Astrocyte (in vitro differentiated cells and primary cell): ENCODE measurements around the gene PPA1. TPM values are rescaled to one million over a fixed set of nuclear protein-coding genes. Genes with fewer than 3 reads are reported as not detected.

Experiments
- DNase-seq: peaks from one replicate; pipeline ENCODE4 v3.0.0-alpha.2; 2010; ENCODE audit warnings: low read depth
- FAIRE-seq: peaks from 2 replicates; lab custom pipeline; 2011; peaks lifted over from hg19 to GRCh38; lab: Jason Lieb, UNC
- H2AFZ ChIP-seq: 2 replicates; pipeline ENCODE4 v1.6.0; 2012; ENCODE audit warnings: low read depth, low read length, inconsistent platforms
- H3K27ac ChIP-seq: 2 replicates; pipeline ENCODE4 v1.5.1; 2011; ENCODE audit warnings: low read depth, low read length, inconsistent platforms
- H3K27me3 ChIP-seq: 2 replicates; pipeline ENCODE4 v1.6.0; 2011; ENCODE audit warnings: low read length, inconsistent platforms; ENCODE audit not compliant: insufficient read depth
- H3K36me3 ChIP-seq: 2 replicates; pipeline ENCODE4 v1.5.1; 2011; ENCODE audit warnings: low read length, inconsistent platforms; ENCODE audit not compliant: insufficient read depth
- H3K4me1 ChIP-seq: 2 replicates; pipeline ENCODE4 v1.5.1; 2011; ENCODE audit warnings: low read length, inconsistent platforms; ENCODE audit not compliant: insufficient read depth
- H3K4me2 ChIP-seq: 2 replicates; pipeline ENCODE4 v1.6.0; 2012; ENCODE audit warnings: low read length, inconsistent platforms
- H3K4me3 ChIP-seq: 2 replicates; pipeline ENCODE4 v1.5.1; 2011; ENCODE audit warnings: low read depth, mild to moderate bottlenecking, low read length, inconsistent platforms; ENCODE audit not compliant: insufficient read depth
- H3K79me2 ChIP-seq: 2 replicates; pipeline ENCODE4 v1.6.0; 2012; ENCODE audit warnings: mild to moderate bottlenecking, low read length, inconsistent platforms; ENCODE audit not compliant: insufficient read depth
- H3K9ac ChIP-seq: 2 replicates; pipeline ENCODE4 v1.6.0; 2012; ENCODE audit warnings: mild to moderate bottlenecking, low read length, inconsistent platforms
- H3K9me3 ChIP-seq: 2 replicates; pipeline ENCODE4 v1.5.1; 2012; ENCODE audit warnings: low read depth, mild to moderate bottlenecking, low read length, inconsistent platforms; ENCODE audit not compliant: insufficient read depth
- H4K20me1 ChIP-seq: 2 replicates; pipeline ENCODE4 v1.6.0; 2012; ENCODE audit warnings: low read length, inconsistent platforms; ENCODE audit not compliant: insufficient read depth
- H3K27ac Mint-ChIP-seq: one replicate; pipeline ENCODE4 v1.8.0; 2021; ENCODE audit warnings: mild to moderate bottlenecking, mixed read lengths; ENCODE audit not compliant: unreplicated experiment
- H3K27me3 Mint-ChIP-seq: one replicate; pipeline ENCODE4 v1.8.0; 2021; ENCODE audit warnings: low read depth, mixed read lengths; ENCODE audit not compliant: unreplicated experiment
- H3K36me3 Mint-ChIP-seq: one replicate; pipeline ENCODE4 v1.8.0; 2021; ENCODE audit warnings: low read depth, mixed read lengths; ENCODE audit not compliant: unreplicated experiment
- H3K4me1 Mint-ChIP-seq: one replicate; pipeline ENCODE4 v1.8.0; 2021; ENCODE audit warnings: low read depth, mixed read lengths; ENCODE audit not compliant: unreplicated experiment
- H3K4me3 Mint-ChIP-seq: one replicate; pipeline ENCODE4 v1.8.0; 2021; ENCODE audit warnings: mild to moderate bottlenecking, moderate library complexity, mixed read lengths; ENCODE audit not compliant: unreplicated experiment
- H3K9me3 Mint-ChIP-seq: one replicate; pipeline ENCODE4 v1.8.0; 2021; ENCODE audit warnings: mild to moderate bottlenecking, mixed read lengths; ENCODE audit not compliant: unreplicated experiment
- CTCF ChIP-seq: IDR thresholded peaks from 2 replicates; pipeline ENCODE4 v1.5.1; 2011; ENCODE audit warnings: low read depth, mild to moderate bottlenecking, inconsistent platforms, low read length, moderate library complexity; ENCODE audit not compliant: insufficient read depth
- EZH2 ChIP-seq: IDR thresholded peaks from 2 replicates; pipeline ENCODE4 v1.6.1; 2012; ENCODE audit warnings: mild to moderate bottlenecking, low read length, inconsistent platforms; ENCODE audit not compliant: insufficient read depth
- total RNA-seq: library from RNA; stranded (reverse); gene quantifications from 2 replicates; pipeline ENCODE4 v1.2.1, GENCODE V29; 2021

Gene PPA1
- total RNA-seq, 1 donor from 2014 or later: 108 TPM

DNA sequence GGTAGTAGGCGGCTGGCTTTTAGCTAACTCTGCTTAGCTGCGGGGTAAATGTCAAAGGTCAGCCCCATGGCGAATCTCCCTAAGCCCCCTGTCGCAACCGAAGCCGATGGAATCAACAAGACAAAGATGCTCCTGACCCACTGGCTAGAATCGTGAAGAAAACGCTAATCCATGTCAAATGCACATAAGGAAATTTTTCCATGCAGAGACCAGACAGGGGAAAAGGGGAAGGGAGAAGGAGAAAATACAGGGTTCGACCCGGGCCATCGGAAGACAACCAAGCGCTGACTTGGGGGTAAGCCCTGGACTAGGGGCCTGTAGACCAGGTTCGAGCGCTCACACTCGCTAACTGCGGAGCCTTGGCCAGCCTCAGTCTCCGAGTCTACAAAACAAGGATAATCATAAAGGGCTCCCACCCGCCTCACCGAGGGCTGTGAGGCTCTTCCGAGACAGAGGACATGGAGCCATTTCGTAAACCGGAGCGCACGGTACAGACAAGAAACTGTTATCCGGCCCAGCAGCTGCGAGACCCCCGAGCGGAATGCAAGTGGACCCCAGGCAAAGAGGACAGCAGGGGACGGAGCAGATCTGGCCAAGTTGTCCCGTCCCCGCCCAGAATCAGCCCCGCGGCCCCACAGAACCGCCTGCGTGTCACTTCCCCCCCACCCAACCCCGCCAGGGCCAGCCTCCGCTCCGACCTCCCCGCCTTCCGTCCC, 63.4 kb downstream of the PPA1 start:
- DNase-seq (no peak), FAIRE-seq (no peak)
- Histone ChIP-seq H3K27ac (peak overlapping the region; percentile 89), H4K20me1 (peaks cover 50% of the 10 kb centered on the region), H3K4me3 (peak overlapping the region; percentile 100), H3K27me3 (no peaks in the 10 kb centered on the region), H3K9me3 (no peaks in the 10 kb centered on the region), H3K36me3 (peaks cover 21% of the 10 kb centered on the region), H3K4me2 (peak overlapping the region; percentile 90), H3K9ac (peak overlapping the region; percentile 100), H3K79me2 (peaks cover 54% of the 10 kb centered on the region), H3K4me1 (peaks cover 10% of the 10 kb centered on the region), H2AFZ (peak overlapping the region; percentile 51)
- Mint-ChIP-seq H3K4me3 (peak overlapping the region; percentile 97), H3K4me1 (peaks cover 22% of the 10 kb centered on the region), H3K27ac (peak overlapping the region; percentile 90), H3K36me3 (peaks cover 3% of the 10 kb centered on the region), H3K27me3 (no peaks in the 10 kb centered on the region), H3K9me3 (no peaks in the 10 kb centered on the region)
- no peak for TF ChIP-seq CTCF
- no peak for TF ChIP-seq EZH2

DNA sequence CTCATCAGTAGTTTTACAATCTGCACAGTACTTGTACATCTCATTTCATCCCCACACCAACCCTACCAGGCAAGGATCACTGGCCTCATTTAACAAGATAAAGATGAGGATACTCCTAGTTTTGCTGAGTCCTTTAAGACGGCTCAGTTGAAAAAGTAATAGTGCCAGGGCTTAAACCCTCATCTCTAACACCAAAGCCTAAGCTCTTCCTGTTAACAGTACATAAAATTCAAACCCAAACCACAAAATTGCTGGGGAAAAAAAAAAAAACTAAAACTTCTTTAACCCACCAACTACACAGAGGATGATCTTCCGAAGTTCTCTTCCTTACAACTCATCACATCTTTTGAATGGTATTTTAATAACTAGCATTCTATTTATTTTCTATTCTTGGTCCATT, 64.2 kb downstream of the PPA1 start:
- peak overlapping the region; percentile 90 for H3K27ac Mint-ChIP-seq
- no peaks in the 10 kb centered on the region for H3K27me3 ChIP-seq
- TF ChIP-seq CTCF (no peak), EZH2 (no peak)
- H3K4me1 ChIP-seq: peaks cover 11% of the 10 kb centered on the region
- peak overlapping the region; percentile 100 for H3K4me3 ChIP-seq
- peaks cover 58% of the 10 kb centered on the region for H4K20me1 ChIP-seq
- no peak overlapping the region for H2AFZ ChIP-seq
- H3K9ac ChIP-seq: peak overlapping the region; percentile 100
- H3K36me3 Mint-ChIP-seq: peaks cover 3% of the 10 kb centered on the region
- H3K4me3 Mint-ChIP-seq: peak overlapping the region; percentile 97
- peaks cover 25% of the 10 kb centered on the region for H3K36me3 ChIP-seq
- peaks cover 25% of the 10 kb centered on the region for H3K4me1 Mint-ChIP-seq
- no peaks in the 10 kb centered on the region for H3K9me3 Mint-ChIP-seq
- peak overlapping the region; percentile 90 for H3K4me2 ChIP-seq
- FAIRE-seq (no peak), DNase-seq (no peak)
- H3K9me3 ChIP-seq: no peaks in the 10 kb centered on the region
- peaks cover 62% of the 10 kb centered on the region for H3K79me2 ChIP-seq
- no peak overlapping the region for H3K27ac ChIP-seq
- no peaks in the 10 kb centered on the region for H3K27me3 Mint-ChIP-seq

DNA sequence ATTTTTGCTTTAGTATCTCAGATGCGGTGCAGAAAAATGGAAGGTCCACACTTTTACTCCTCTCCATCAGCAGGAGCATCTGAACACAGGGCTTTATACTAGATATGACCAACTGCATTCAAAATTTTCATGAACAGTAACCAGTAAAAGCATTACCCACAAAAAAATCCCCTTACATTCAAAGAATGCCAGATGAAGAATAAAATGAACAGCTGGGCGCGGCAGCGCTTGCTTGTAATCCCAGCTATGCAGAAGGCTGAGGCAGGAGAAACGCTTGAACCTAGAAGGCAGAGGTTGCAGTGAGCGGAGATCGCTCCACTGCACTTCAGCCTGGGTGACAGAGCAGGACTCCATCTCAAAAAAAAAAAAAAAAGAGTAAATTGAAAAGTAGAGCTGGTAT, 66.0 kb downstream of the PPA1 start:
- Histone ChIP-seq H3K27me3 (no peaks in the 10 kb centered on the region), H3K79me2 (peaks cover 79% of the 10 kb centered on the region), H3K9me3 (no peaks in the 10 kb centered on the region), H3K4me3 (no peak overlapping the region), H4K20me1 (peaks cover 75% of the 10 kb centered on the region), H2AFZ (no peak overlapping the region), H3K36me3 (peaks cover 28% of the 10 kb centered on the region), H3K4me1 (peaks cover 14% of the 10 kb centered on the region), H3K9ac (no peak overlapping the region), H3K27ac (no peak overlapping the region), H3K4me2 (peak overlapping the region; percentile 90)
- Mint-ChIP-seq H3K4me3 (peak overlapping the region; percentile 70), H3K36me3 (peaks cover 3% of the 10 kb centered on the region), H3K27me3 (no peaks in the 10 kb centered on the region), H3K4me1 (peaks cover 37% of the 10 kb centered on the region), H3K9me3 (no peaks in the 10 kb centered on the region), H3K27ac (no peak overlapping the region)
- TF ChIP-seq CTCF (no peak), EZH2 (no peak)
- no peak for FAIRE-seq
- no peak for DNase-seq
